DND-41 (cell line): ENCODE data around the gene DEF6.

Experiments used
- ATAC-seq: fragments of 200-7000 bp; cut with Tn5 transposase; 3 replicates; pipeline ENCODE4 v1.9.1; 2021; ENCODE audit warnings: low read depth; ENCODE audit not compliant: insufficient read depth
- DNase-seq: peaks from one replicate; pipeline ENCODE4 v3.0.0-alpha.2; 2020
- H2AFZ ChIP-seq: 2 replicates; pipeline ENCODE4 v1.6.0; 2012; ENCODE audit warnings: low read depth, low read length
- H3K27ac ChIP-seq: 2 replicates; pipeline ENCODE4 v1.5.1; 2012; ENCODE audit warnings: low read length, inconsistent platforms
- H3K27me3 ChIP-seq: fragments of 200-600 bp; sonication (generic); 2 replicates; pipeline ENCODE4 v1.6.0; 2012; ENCODE audit warnings: low read length, mild to moderate bottlenecking, inconsistent platforms; ENCODE audit not compliant: insufficient read depth, poor library complexity
- H3K36me3 ChIP-seq: 2 replicates; pipeline ENCODE4 v1.5.1; 2012; ENCODE audit warnings: low read length, inconsistent platforms; ENCODE audit not compliant: insufficient read depth
- H3K4me1 ChIP-seq: 2 replicates; pipeline ENCODE4 v1.5.1; 2012; ENCODE audit warnings: mild to moderate bottlenecking, low read length; ENCODE audit not compliant: insufficient read depth
- H3K4me2 ChIP-seq: 2 replicates; pipeline ENCODE4 v1.6.0; 2012; ENCODE audit warnings: mild to moderate bottlenecking, moderate library complexity, low read length, inconsistent platforms; ENCODE audit not compliant: insufficient read depth
- H3K4me3 ChIP-seq, 2 experiments: fragments of 200-600 bp in 1 of 2; shearing (Covaris generic) in 1 of 2; 2 replicates each; pipeline ENCODE4 v1.5.1; 2012 to 2016; ENCODE audit warnings: inconsistent platforms in 2 of 2, low read length in 2 of 2, mild to moderate bottlenecking in 2 of 2, low read depth in 1 of 2, moderate library complexity in 1 of 2
- H3K79me2 ChIP-seq: 2 replicates; pipeline ENCODE4 v1.6.0; 2012; ENCODE audit warnings: low read length, inconsistent platforms; ENCODE audit not compliant: insufficient read depth
- H3K9ac ChIP-seq: 2 replicates; pipeline ENCODE4 v1.6.0; 2012; ENCODE audit warnings: low read depth, mild to moderate bottlenecking, inconsistent platforms, low read length, moderate library complexity
- H3K9me3 ChIP-seq: 2 replicates; pipeline ENCODE4 v1.5.1; 2012; ENCODE audit warnings: low read length, moderate library complexity, mild to moderate bottlenecking, inconsistent platforms; ENCODE audit not compliant: insufficient read depth, severe bottlenecking
- H4K20me1 ChIP-seq: 2 replicates; pipeline ENCODE4 v1.6.0; 2012; ENCODE audit warnings: low read length; ENCODE audit not compliant: insufficient read depth
- EZH2 ChIP-seq: IDR thresholded peaks from 3 replicates; pipeline ENCODE4 v1.6.1; 2012; ENCODE audit warnings: borderline replicate concordance, low read depth, mild to moderate bottlenecking, moderate library complexity, low read length, inconsistent platforms; ENCODE audit not compliant: severe bottlenecking
- TF ChIP-seq, protein P1 (sequence below): IDR thresholded peaks from 2 replicates; pipeline ENCODE4 v1.5.1; 2012; ENCODE audit warnings: borderline replicate concordance, low read length, moderate library complexity, mild to moderate bottlenecking; ENCODE audit not compliant: poor library complexity, severe bottlenecking; ENCODE audit errors: extremely low read depth

The DEF6 gene

DNA sequence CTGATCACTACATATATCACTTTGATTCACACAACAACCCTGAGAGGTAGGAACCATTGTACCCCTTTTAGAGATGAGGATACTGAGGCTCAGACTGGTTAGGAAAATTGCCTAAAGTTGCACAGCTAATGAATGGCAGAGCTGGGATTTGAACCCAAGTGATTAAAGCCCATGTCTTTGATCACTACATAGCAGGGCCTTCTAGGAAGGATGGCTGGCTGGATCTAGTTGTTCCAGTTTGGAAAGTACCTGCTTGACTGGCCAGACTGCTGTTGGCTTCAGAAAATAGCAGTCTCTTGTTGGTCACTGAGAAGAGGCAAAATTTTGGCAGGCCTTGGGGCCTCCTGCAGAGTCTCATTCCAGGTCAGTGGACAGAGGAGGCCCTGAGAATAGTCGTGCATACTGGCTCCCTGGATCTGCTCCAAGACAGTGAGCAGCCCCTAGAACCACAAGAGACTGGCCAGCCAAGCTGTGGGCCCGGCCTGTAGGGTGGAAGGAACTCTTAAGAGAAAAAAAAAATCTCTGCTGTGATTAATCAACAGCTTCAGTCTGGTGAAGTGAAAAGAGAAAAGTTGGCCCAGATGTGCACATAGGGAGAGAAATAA, 62.2 kb downstream of the DEF6 start:
- H4K20me1 ChIP-seq: peaks cover 6% of the 10 kb centered on the region; the same call in 1 of the 2 replicates
- H3K4me3 ChIP-seq: no peak overlapping the region
- peaks cover 15% of the 10 kb centered on the region for H3K36me3 ChIP-seq
- no peaks in the 10 kb centered on the region for H3K79me2 ChIP-seq
- no peak overlapping the region for H3K4me2 ChIP-seq
- no peak for ATAC-seq
- H3K27me3 ChIP-seq: no peaks in the 10 kb centered on the region
- no peak overlapping the region for H3K9ac ChIP-seq
- no peak for TF ChIP-seq EZH2
- TF ChIP-seq, protein P1, sequence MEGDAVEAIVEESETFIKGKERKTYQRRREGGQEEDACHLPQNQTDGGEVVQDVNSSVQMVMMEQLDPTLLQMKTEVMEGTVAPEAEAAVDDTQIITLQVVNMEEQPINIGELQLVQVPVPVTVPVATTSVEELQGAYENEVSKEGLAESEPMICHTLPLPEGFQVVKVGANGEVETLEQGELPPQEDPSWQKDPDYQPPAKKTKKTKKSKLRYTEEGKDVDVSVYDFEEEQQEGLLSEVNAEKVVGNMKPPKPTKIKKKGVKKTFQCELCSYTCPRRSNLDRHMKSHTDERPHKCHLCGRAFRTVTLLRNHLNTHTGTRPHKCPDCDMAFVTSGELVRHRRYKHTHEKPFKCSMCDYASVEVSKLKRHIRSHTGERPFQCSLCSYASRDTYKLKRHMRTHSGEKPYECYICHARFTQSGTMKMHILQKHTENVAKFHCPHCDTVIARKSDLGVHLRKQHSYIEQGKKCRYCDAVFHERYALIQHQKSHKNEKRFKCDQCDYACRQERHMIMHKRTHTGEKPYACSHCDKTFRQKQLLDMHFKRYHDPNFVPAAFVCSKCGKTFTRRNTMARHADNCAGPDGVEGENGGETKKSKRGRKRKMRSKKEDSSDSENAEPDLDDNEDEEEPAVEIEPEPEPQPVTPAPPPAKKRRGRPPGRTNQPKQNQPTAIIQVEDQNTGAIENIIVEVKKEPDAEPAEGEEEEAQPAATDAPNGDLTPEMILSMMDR: no peak
- H3K27ac ChIP-seq: no peak overlapping the region
- no peak for DNase-seq
- H2AFZ ChIP-seq: no peak overlapping the region
- no peaks in the 10 kb centered on the region for H3K4me1 ChIP-seq
- no peaks in the 10 kb centered on the region for H3K9me3 ChIP-seq

DNA sequence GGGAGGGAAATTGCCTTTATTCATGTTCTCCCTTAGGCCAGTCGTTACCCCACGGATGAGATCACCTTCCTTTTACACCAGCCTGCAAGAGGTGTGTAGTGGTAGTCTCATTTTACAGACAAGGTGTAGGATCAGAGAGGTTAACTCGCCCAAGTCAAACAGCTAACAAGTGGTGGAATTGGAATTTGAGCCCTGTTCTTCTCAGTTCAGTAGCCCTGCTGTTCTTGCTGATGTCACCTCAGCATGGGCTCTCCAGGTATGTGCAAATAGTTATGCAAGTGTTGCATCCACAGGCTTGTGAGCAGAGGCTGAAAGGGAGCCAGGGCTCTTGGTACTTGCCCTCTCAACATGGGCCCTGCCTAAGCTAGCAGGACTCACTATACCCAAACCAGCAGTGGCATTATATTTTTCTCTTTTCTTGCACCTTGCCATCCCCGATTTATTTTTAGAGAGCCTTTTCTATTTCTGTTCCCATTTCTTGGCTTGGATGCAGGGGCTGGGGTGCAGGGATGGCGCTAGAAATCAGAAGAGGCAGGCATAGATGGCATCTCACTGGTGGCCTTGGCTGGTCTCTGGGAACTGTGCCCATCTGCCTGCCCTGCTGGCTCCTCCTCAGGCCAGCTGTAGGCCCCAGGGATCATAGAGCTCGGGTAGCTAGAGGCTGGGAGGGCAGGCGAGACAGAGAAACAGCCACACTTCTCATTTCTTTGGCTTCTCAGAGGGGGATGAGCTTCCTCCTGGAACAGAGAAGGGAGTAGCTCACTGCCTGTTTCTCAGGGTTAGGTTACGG, 62.9 kb downstream of the DEF6 start:
- Histone ChIP-seq H4K20me1 (peaks cover 6% of the 10 kb centered on the region; the same call in 1 of the 2 replicates), H3K4me3 (no peak overlapping the region), H3K9me3 (no peaks in the 10 kb centered on the region), H3K27ac (no peak overlapping the region), H3K4me1 (no peaks in the 10 kb centered on the region), H3K79me2 (no peaks in the 10 kb centered on the region), H3K36me3 (peaks cover 15% of the 10 kb centered on the region), H3K9ac (no peak overlapping the region), H2AFZ (no peak overlapping the region), H3K4me2 (no peak overlapping the region), H3K27me3 (no peaks in the 10 kb centered on the region)
- TF ChIP-seq, protein P1: no peak
- TF ChIP-seq EZH2: no peak
- DNase-seq (no peak), ATAC-seq (no peak)

DNA sequence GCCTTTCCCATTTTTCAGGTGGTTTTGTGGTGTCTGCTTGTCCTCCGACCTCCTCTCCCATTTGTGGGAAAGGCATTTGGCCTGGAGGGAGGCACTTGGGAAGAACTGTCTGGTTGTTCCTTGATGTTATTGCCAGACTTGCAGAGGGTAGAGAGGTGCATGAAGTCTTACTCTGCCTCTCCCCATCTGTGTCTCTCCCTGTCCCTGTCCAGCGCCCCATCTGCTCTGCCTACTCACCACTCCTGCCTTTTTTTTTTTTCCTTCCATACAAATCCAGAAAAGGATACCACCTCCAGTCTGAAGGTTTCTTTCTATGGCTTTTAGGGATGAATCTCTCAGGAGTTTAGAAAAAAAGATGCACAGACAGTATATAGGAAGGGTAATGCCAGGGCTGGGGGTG, 64.6 kb downstream of the DEF6 start:
- H3K4me2 ChIP-seq: no peak overlapping the region
- H4K20me1 ChIP-seq: peaks cover 6% of the 10 kb centered on the region; the same call in 1 of the 2 replicates
- no peaks in the 10 kb centered on the region for H3K4me1 ChIP-seq
- DNase-seq (no peak), ATAC-seq (no peak)
- H3K9me3 ChIP-seq: no peaks in the 10 kb centered on the region
- peaks cover 1% of the 10 kb centered on the region; the same call in 1 of the 2 replicates for H3K36me3 ChIP-seq
- H3K9ac ChIP-seq: no peak overlapping the region
- H3K27me3 ChIP-seq: no peaks in the 10 kb centered on the region
- H3K79me2 ChIP-seq: 0 out of 2 replicates have a peak, but pooled peaks cover 4% of the 10 kb centered on the region
- H2AFZ ChIP-seq: no peak overlapping the region
- no peak overlapping the region for H3K4me3 ChIP-seq
- TF ChIP-seq, protein P1: no peak
- TF ChIP-seq EZH2: no peak
- H3K27ac ChIP-seq: no peak overlapping the region
